CD14-positive monocyte (primary cell): ENCODE results near the gene F7. TPM values are rescaled to one million over a fixed set of nuclear protein-coding genes. Genes with fewer than 3 reads are reported as not detected.

Experiments
- DNase-seq, 3 donors: peaks; one replicate each; pipeline ENCODE4 v3.0.0-alpha.2; 2011 to 2022
- H2AFZ ChIP-seq: 2 replicates; pipeline ENCODE4 v1.6.0; 2012; ENCODE audit warnings: mild to moderate bottlenecking, low read depth, low read length, inconsistent platforms; ENCODE audit not compliant: insufficient read depth, poor library complexity, severe bottlenecking
- H3K27ac ChIP-seq, 2 donors: 1 replicate in 1 of 2; 2 replicates in 1 of 2; pipeline ENCODE4 v1.5.1; 2012 to 2013; ENCODE audit warnings: low read length in 2 of 2, control low read depth in 1 of 2, inconsistent platforms in 1 of 2, low read depth in 1 of 2, mild to moderate bottlenecking in 1 of 2
- H3K27me3 ChIP-seq, 2 donors: one replicate each; pipeline versions ENCODE4 v1.6.0 to v1.6.1; 2011 to 2013; ENCODE audit warnings: low read length in 2 of 2; ENCODE audit not compliant: control insufficient read depth in 2 of 2, insufficient read depth in 2 of 2
- H3K36me3 ChIP-seq, 2 donors: replicated peaks in 1 of 2; 1 replicate in 1 of 2; 2 replicates in 1 of 2; pipeline versions ENCODE4 v1.5.1 to v1.6.1; 2012 to 2013; ENCODE audit warnings: low read length in 2 of 2, control low read depth in 1 of 2, inconsistent platforms in 1 of 2, mild to moderate bottlenecking in 1 of 2; ENCODE audit not compliant: insufficient read depth in 2 of 2, control insufficient read depth in 1 of 2
- H3K4me1 ChIP-seq, 2 donors: 1 replicate in 1 of 2; 2 replicates in 1 of 2; pipeline versions ENCODE4 v1.5.1 to v1.6.1; 2012 to 2013; ENCODE audit warnings: low read length in 2 of 2, control low read depth in 1 of 2, inconsistent platforms in 1 of 2, mild to moderate bottlenecking in 1 of 2, moderate library complexity in 1 of 2; ENCODE audit not compliant: insufficient read depth in 2 of 2, control insufficient read depth in 1 of 2
- H3K4me2 ChIP-seq: replicated peaks from 2 replicates; pipeline ENCODE3; 2012; ENCODE audit warnings: low read length, moderate library complexity, mild to moderate bottlenecking; ENCODE audit not compliant: poor library complexity, severe bottlenecking; ENCODE audit errors: extremely low read depth
- H3K4me3 ChIP-seq, 3 experiments: fragments of 200-600 bp in 1 of 3; sonication (generic) in 1 of 3; replicated peaks in 1 of 3; 1 replicate in 2 of 3; 2 replicates in 1 of 3; pipeline ENCODE4 v1.5.1; 2011 to 2013; ENCODE audit warnings: low read length in 3 of 3, mild to moderate bottlenecking in 3 of 3, control low read depth in 2 of 3, low read depth in 2 of 3, inconsistent platforms in 1 of 3, moderate library complexity in 1 of 3
- H3K79me2 ChIP-seq: 2 replicates; pipeline ENCODE4 v1.6.0; 2012; ENCODE audit warnings: mild to moderate bottlenecking, control low read depth, inconsistent platforms, low read length, moderate library complexity; ENCODE audit not compliant: insufficient read depth
- H3K9ac ChIP-seq: 2 replicates; pipeline ENCODE4 v1.6.0; 2017; ENCODE audit warnings: low read length, mild to moderate bottlenecking; ENCODE audit not compliant: insufficient read depth, poor library complexity, severe bottlenecking
- H3K9me3 ChIP-seq, 2 donors: replicated peaks in 1 of 2; 1 replicate in 1 of 2; 2 replicates in 1 of 2; pipeline versions ENCODE4 v1.5.1 to v1.6.1; 2012 to 2013; ENCODE audit warnings: low read length in 2 of 2, control low read depth in 1 of 2; ENCODE audit not compliant: control insufficient read depth in 1 of 2, insufficient read depth in 1 of 2
- H4K20me1 ChIP-seq: 2 replicates; pipeline ENCODE4 v1.6.0; 2012; ENCODE audit warnings: mild to moderate bottlenecking, low read length, control low read depth, moderate library complexity; ENCODE audit not compliant: insufficient read depth
- H3K27ac Mint-ChIP-seq, 7 donors: one replicate each; pipeline ENCODE4 v1.8.0; 2020; ENCODE audit warnings: mild to moderate bottlenecking in 7 of 7, mixed read lengths in 7 of 7, moderate library complexity in 6 of 7, inconsistent platforms in 2 of 7
- H3K27me3 Mint-ChIP-seq, 3 donors: one replicate each; pipeline ENCODE4 v1.8.0; 2021 to 2022; ENCODE audit warnings: low read depth in 3 of 3, mild to moderate bottlenecking in 3 of 3, mixed read lengths in 3 of 3, moderate library complexity in 3 of 3, inconsistent platforms in 1 of 3
- H3K36me3 Mint-ChIP-seq, 2 donors: one replicate each; pipeline ENCODE4 v1.8.0; 2020; ENCODE audit warnings: mixed read lengths in 2 of 2, inconsistent platforms in 1 of 2, mild to moderate bottlenecking in 1 of 2
- H3K4me1 Mint-ChIP-seq: one replicate; pipeline ENCODE4 v1.8.0; 2020; ENCODE audit warnings: mild to moderate bottlenecking, mixed read lengths
- H3K4me3 Mint-ChIP-seq, 2 donors: one replicate each; pipeline ENCODE4 v1.8.0; 2020; ENCODE audit warnings: mild to moderate bottlenecking in 2 of 2, mixed read lengths in 2 of 2, moderate library complexity in 1 of 2
- H3K9me3 Mint-ChIP-seq, 7 donors: one replicate each; pipeline ENCODE4 v1.8.0; 2020 to 2022; ENCODE audit warnings: mixed read lengths in 7 of 7, mild to moderate bottlenecking in 6 of 7, moderate library complexity in 6 of 7, inconsistent platforms in 2 of 7
- WGBS: methylation state at CpG from one replicate; pipeline ENCODE4 v1.1.5; 2013; ENCODE audit warnings: missing lambda C conversion rate; ENCODE audit not compliant: insufficient coverage; 5-methylcytosine and 5-hydroxymethylcytosine counted together
- intact Hi-C, 2 donors: fragments of 100-400 bp; cut with micrococcal nuclease; formaldehyde crosslinking; loops; one replicate each; pipeline versions ENCODE4 v1.15.0 to v1.15.1; 2023
- polyA plus RNA-seq, 3 donors: library from polyadenylated mRNA; depleted of rRNA in 1 of 3; unstranded in 2 of 3; stranded (reverse) in 1 of 3; fragments of 300-500 nt in 2 of 3; fragments of >200 nt in 1 of 3; fragmentation: Illumina TruSeq in 2 of 3; gene quantifications; 1 replicate in 2 of 3; 2 replicates in 1 of 3; pipeline ENCODE4 v1.2.3, GENCODE V29; 2012 to 2021
- TF ChIP-seq, protein P1 (sequence below): fragments of 200-600 bp; IDR thresholded peaks from one replicate; pipeline ENCODE4 v1.8.0; 2022; ENCODE audit warnings: antibody characterized with exemption, mild to moderate bottlenecking

The F7 gene
- polyA plus RNA-seq, 3 donors = not detected

DNA sequence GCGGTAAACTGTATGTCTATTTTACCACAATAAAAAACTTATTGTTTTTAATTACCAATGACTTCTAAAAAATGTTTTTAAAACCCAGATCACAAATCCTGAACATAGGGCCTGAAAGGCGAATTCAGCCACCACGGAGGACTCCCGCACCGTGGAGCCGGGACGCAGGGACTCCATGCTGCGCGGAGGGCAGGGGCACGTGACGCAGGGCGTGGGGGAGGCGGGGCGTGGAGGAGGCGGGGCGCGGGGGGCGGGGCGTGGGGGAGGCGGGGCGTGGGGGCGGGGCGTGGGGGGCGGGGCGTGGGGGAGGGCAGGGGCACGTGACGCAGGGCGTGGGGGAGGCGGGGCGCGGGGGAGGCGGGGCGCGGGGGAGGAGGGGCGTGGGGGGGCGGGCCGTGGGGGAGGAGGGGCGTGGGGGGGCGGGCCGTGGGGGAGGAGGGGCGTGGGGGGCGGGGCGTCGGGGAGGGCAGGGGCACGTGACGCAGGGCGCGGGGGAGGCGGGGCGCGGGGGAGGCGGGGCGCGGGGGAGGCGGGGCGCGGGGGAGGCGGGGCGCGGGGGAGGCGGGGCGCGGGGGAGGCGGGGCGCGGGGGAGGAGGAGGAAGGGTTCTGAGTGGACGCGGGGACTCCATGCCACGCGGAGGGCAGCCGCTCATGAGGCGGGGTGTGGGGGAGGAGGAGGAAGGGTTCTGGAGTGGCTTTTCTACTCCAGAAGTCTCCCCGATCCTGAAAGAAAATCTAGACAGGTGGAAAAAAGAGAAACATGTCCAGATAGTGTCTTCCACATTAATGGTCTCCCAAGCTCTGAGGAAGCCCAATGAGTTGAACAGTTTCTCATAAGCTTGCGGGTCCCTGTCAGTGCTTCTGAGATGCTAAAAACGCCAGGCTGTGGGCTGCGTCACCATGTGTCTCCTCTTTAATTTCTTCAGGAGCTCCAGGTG lies 48.5 kb downstream of the F7 start:
- Histone ChIP-seq H3K4me1 (peaks cover 24 to 28% of the 10 kb centered on the region in 2 donors), H3K36me3 (no peaks in the 10 kb centered on the region), H3K27me3 (peaks cover 13 to 27% of the 10 kb centered on the region in 2 donors), H3K4me3 (peak overlapping the region; percentile 31 to 77 (median 46)), H3K79me2 (no peaks in the 10 kb centered on the region), H3K27ac (peak overlapping the region in 1 of 2 donors; percentile 45), H3K4me2 (peak overlapping the region; percentile 94), H3K9me3 (peaks cover 4 to 6% of the 10 kb centered on the region in 2 donors), H2AFZ (peak overlapping the region; percentile 100), H3K9ac (peak overlapping the region; percentile 67), H4K20me1 (no peaks in the 10 kb centered on the region)
- intact Hi-C loops = loop anchor here (2.0 to 5.0 kb wide), 2 partner anchors 55 to 143 kb away; partner anchors contain the start of genes CUL4A (in 2 of the 2), PCID2 (in 2 of the 2) and LAMP1 (in 1 of the 2)
- peaks cover 6 to 7% of the 10 kb centered on the region in 2 donors for H3K36me3 Mint-ChIP-seq
- peaks cover 2 to 22% (median 9%) of the 10 kb centered on the region in 7 donors for H3K9me3 Mint-ChIP-seq
- DNase-seq = peak; percentile 61 to 81 (median 64)
- peak overlapping the region; percentile 83 to 91 for H3K4me3 Mint-ChIP-seq
- H3K27me3 Mint-ChIP-seq = peaks cover 27 to 38% (median 32%) of the 10 kb centered on the region in 3 donors
- WGBS = 11% methylated on average over 5 of the region's 76 CpGs
- TF ChIP-seq, protein P1, sequence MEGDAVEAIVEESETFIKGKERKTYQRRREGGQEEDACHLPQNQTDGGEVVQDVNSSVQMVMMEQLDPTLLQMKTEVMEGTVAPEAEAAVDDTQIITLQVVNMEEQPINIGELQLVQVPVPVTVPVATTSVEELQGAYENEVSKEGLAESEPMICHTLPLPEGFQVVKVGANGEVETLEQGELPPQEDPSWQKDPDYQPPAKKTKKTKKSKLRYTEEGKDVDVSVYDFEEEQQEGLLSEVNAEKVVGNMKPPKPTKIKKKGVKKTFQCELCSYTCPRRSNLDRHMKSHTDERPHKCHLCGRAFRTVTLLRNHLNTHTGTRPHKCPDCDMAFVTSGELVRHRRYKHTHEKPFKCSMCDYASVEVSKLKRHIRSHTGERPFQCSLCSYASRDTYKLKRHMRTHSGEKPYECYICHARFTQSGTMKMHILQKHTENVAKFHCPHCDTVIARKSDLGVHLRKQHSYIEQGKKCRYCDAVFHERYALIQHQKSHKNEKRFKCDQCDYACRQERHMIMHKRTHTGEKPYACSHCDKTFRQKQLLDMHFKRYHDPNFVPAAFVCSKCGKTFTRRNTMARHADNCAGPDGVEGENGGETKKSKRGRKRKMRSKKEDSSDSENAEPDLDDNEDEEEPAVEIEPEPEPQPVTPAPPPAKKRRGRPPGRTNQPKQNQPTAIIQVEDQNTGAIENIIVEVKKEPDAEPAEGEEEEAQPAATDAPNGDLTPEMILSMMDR = no peak
- peak overlapping the region; percentile 45 to 91 (median 75) for H3K27ac Mint-ChIP-seq
- H3K4me1 Mint-ChIP-seq = peaks cover 27% of the 10 kb centered on the region

DNA sequence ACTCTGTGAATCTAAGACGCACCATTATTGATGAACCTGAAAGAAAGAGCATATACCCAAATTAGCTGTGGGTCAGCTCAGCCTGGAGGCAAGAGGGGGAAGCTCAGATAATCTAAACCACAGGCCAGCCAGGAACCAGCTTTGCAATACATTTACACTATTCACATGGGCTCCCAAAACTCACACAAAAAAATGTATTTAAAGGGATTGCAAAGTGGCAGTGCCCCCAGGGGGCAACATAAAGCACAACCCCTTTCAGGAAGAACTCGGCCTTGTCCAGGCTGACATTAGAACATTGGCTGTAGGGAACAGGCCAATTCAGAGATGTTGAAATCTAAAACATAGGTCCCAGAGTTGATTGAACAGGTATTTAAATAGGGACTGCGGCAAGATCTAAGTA lies 49.6 kb downstream of the F7 start:
- peaks cover 29 to 39% (median 36%) of the 10 kb centered on the region in 3 donors for H3K27me3 Mint-ChIP-seq
- no peak overlapping the region for H2AFZ ChIP-seq

More for the DNA sequence above, 49.6 kb downstream of the F7 start:
- TF ChIP-seq, protein P1 = no peak
- no peak overlapping the region for H3K4me3 Mint-ChIP-seq
- no peak overlapping the region for H3K9ac ChIP-seq
- WGBS = 100% methylated on average over 1 of the region's 3 CpGs
- H3K4me1 ChIP-seq = peaks cover 24 to 28% of the 10 kb centered on the region in 2 donors
- H3K9me3 Mint-ChIP-seq = peaks cover 2 to 22% (median 9%) of the 10 kb centered on the region in 7 donors
- H3K27ac ChIP-seq = no peak overlapping the region
- peak in 1 of 3 donors; percentile 5 for DNase-seq
- H3K4me1 Mint-ChIP-seq = peaks cover 27% of the 10 kb centered on the region
- H4K20me1 ChIP-seq = no peaks in the 10 kb centered on the region
- intact Hi-C loops = loop anchor here in 1 of 2 donors (2.0 kb wide), 1 partner anchor 54 kb away; the partner anchor contains the start of genes CUL4A and PCID2
- H3K27me3 ChIP-seq = peaks cover 13 to 27% of the 10 kb centered on the region in 2 donors
- H3K36me3 Mint-ChIP-seq = peaks cover 6 to 7% of the 10 kb centered on the region in 2 donors
- H3K9me3 ChIP-seq = peaks cover 4 to 6% of the 10 kb centered on the region in 2 donors
- H3K4me2 ChIP-seq = no peak overlapping the region
- H3K36me3 ChIP-seq = no peaks in the 10 kb centered on the region
- peak overlapping the region in 4 of 7 donors; percentile 25 to 70 (median 61) for H3K27ac Mint-ChIP-seq
- no peaks in the 10 kb centered on the region for H3K79me2 ChIP-seq
- H3K4me3 ChIP-seq = no peak overlapping the region
